NB4 (cell line): ENCODE results near the gene LRBA.
"Not testable (repeated sequence)": the region's sequence is repeated elsewhere in the genome, so short reads cannot be mapped to it uniquely, and the experiment has no call there.

Experiments
- DNase-seq: peaks from one replicate; pipeline ENCODE4 v3.0.0; 2010; ENCODE audit warnings: low read depth
- H3K4me3 ChIP-seq: one replicate; pipeline ENCODE4 v1.5.1; 2011; ENCODE audit warnings: mild to moderate bottlenecking, low read depth, low read length, moderate library complexity
- MYC ChIP-seq: IDR thresholded peaks from 2 replicates; pipeline ENCODE4 v1.6.1; 2011; ENCODE audit warnings: low read depth, low read length
- POLR2A ChIP-seq: IDR thresholded peaks from 2 replicates; pipeline ENCODE4 v1.6.1; 2011; ENCODE audit warnings: mild to moderate bottlenecking; ENCODE audit not compliant: insufficient read length; ENCODE audit errors: extremely low read depth
- TF ChIP-seq, protein P1 (sequence below): IDR thresholded peaks from one replicate; pipeline ENCODE4 v1.5.1; 2012; ENCODE audit warnings: low read depth, low read length
- TF ChIP-seq, protein P2 (sequence below): IDR thresholded peaks from 2 replicates; pipeline ENCODE4 v1.6.1; 2011; ENCODE audit warnings: low read depth, low read length

Gene LRBA, protein sequence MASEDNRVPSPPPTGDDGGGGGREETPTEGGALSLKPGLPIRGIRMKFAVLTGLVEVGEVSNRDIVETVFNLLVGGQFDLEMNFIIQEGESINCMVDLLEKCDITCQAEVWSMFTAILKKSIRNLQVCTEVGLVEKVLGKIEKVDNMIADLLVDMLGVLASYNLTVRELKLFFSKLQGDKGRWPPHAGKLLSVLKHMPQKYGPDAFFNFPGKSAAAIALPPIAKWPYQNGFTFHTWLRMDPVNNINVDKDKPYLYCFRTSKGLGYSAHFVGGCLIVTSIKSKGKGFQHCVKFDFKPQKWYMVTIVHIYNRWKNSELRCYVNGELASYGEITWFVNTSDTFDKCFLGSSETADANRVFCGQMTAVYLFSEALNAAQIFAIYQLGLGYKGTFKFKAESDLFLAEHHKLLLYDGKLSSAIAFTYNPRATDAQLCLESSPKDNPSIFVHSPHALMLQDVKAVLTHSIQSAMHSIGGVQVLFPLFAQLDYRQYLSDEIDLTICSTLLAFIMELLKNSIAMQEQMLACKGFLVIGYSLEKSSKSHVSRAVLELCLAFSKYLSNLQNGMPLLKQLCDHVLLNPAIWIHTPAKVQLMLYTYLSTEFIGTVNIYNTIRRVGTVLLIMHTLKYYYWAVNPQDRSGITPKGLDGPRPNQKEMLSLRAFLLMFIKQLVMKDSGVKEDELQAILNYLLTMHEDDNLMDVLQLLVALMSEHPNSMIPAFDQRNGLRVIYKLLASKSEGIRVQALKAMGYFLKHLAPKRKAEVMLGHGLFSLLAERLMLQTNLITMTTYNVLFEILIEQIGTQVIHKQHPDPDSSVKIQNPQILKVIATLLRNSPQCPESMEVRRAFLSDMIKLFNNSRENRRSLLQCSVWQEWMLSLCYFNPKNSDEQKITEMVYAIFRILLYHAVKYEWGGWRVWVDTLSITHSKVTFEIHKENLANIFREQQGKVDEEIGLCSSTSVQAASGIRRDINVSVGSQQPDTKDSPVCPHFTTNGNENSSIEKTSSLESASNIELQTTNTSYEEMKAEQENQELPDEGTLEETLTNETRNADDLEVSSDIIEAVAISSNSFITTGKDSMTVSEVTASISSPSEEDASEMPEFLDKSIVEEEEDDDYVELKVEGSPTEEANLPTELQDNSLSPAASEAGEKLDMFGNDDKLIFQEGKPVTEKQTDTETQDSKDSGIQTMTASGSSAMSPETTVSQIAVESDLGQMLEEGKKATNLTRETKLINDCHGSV (N-terminal part only)

DNA sequence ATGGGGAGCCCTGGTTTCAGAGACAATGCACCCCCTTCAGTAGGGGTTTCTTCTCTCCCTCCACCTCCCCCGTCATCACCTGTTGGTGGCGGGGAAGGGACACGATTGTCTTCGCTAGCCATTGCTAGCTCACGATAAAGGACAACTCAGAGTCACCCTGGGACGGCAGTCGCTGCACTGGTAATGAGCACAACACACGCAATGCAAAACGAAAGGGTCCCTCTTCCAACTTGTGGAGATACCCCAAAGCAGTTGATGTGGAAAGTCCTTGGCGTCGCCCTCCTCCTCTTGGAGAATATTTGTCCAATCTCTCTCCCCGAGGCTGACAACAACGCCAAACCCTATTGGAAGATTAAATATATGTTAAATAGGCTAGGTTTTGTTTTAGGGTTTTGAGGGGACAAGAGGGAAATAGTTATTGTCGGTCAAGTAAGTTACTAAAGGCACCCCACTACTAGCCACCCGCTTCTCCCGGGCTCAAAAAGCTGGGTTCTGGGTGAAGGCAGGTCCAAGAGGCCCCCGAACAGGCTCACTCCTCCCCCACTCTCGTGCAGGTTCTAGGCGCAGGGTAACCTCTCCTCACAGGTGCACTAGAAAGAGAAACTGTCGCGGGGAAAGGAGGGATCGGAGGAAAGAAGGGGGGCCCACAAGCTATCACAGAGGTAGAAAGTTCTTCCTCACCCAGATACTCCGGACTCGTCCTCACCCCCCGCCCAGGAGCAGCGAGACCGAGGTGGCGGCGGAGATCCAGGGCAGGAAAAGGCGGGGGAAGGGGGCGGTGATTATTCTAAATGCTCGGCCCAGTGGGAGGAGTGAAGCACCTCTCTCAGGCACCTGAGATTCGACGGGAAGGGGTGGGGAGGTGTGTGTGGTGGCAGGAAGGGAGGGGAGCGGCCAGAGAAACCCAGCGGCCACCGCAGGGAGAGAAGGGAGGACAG, at the start of gene LRBA:
Gene LRBA, minus strand, starts transcription at position 764 of the 938 bp plus-strand sequence. Its CDS starts 642 bp downstream, at position 122.
- H3K4me3 ChIP-seq, result peak within 1 kb of the TSS; percentile 81
- 0 out of 2 replicates have a peak, but pooled peaks have one; percentile 22 for TF ChIP-seq MYC
- no peak for TF ChIP-seq POLR2A
- DNase-seq, result peak; percentile 79

DNA sequence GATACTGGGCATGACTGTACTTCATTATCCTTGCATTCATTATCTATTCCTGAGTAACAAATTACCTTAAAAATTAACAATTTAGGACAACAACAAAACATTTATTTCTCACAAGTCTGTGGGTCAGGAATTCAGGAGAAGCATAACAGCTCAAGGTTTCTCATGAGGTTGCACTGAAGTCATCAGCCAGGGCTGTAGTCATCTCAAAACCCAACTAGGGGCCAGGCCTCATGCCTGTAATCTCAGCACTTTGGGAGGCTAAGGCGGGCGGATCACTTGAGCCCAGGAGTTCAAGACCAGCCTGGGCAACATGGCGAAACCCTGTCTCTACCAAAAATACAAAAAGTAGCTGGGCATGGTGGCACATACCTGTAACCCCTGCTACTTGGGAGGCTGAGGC, 48.1 kb upstream of the LRBA start:
- not testable (repeated sequence) for DNase-seq, H3K4me3 ChIP-seq

- no peak for TF ChIP-seq MYC
- TF ChIP-seq POLR2A, result no peak
- TF ChIP-seq, protein P1, sequence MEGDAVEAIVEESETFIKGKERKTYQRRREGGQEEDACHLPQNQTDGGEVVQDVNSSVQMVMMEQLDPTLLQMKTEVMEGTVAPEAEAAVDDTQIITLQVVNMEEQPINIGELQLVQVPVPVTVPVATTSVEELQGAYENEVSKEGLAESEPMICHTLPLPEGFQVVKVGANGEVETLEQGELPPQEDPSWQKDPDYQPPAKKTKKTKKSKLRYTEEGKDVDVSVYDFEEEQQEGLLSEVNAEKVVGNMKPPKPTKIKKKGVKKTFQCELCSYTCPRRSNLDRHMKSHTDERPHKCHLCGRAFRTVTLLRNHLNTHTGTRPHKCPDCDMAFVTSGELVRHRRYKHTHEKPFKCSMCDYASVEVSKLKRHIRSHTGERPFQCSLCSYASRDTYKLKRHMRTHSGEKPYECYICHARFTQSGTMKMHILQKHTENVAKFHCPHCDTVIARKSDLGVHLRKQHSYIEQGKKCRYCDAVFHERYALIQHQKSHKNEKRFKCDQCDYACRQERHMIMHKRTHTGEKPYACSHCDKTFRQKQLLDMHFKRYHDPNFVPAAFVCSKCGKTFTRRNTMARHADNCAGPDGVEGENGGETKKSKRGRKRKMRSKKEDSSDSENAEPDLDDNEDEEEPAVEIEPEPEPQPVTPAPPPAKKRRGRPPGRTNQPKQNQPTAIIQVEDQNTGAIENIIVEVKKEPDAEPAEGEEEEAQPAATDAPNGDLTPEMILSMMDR, result no peak
- TF ChIP-seq, protein P2, sequence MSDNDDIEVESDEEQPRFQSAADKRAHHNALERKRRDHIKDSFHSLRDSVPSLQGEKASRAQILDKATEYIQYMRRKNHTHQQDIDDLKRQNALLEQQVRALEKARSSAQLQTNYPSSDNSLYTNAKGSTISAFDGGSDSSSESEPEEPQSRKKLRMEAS, result no peak
Measured at GRCh38 chr4:151055539-151055938, 40.5 kb upstream of the LRBA start.

DNA sequence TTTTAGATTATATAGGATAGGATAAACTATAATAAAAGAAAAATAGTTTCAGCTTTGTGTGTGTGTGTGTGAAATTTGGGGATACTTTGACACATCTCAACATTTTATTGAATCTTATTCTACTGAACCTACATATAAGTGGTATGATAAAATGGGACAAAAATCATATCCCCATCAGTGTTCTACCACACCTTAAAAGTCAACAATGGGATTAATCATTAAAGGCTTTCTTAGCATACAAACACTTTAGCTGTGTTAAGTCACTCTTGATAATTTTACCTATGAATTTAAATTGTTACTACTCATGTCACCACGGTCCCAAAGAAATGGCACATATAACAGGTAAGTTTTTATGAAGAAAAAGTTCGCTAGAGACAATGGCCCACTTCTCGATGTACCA, 37.7 kb upstream of the LRBA start:
- DNase-seq, result no peak
- TF ChIP-seq MYC, result no peak
- TF ChIP-seq POLR2A, result no peak
- TF ChIP-seq, protein P1, result no peak
- TF ChIP-seq, protein P2, result no peak
- no peak overlapping the region for H3K4me3 ChIP-seq

More at GRCh38 chr4:151055539-151055938, 40.5 kb upstream of the LRBA start:
- H3K4me3 ChIP-seq, result no peak overlapping the region
- no peak for DNase-seq

GRCh38 chr4:151049430-151049884, 34.4 kb upstream of the LRBA start:
- H3K4me3 ChIP-seq, result no peak overlapping the region
- no peak for DNase-seq
- TF ChIP-seq, protein P2, result no peak
- TF ChIP-seq POLR2A (no peak), MYC (no peak)
- TF ChIP-seq, protein P1, result no peak

- no peak for DNase-seq
- TF ChIP-seq, protein P1, result no peak
- TF ChIP-seq, protein P2, result no peak
- TF ChIP-seq MYC, result no peak
- no peak for TF ChIP-seq POLR2A
- no peak overlapping the region for H3K4me3 ChIP-seq
Measured at GRCh38 chr4:151048913-151049312, 33.8 kb upstream of the LRBA start.
